Tongue (tissue), 3 donors: ENCODE data around the gene SPIC. TPM values are rescaled to one million over a fixed set of nuclear protein-coding genes. Genes with fewer than 3 reads are reported as not detected.
A peak's percentile ranks its signal among the peaks of the same experiment; 100 is the strongest.

Source experiments
- DNase-seq: peaks from one replicate; pipeline ENCODE4 v3.0.0-alpha.2; 2015
- small RNA-seq: library from RNA; depleted of rRNA; stranded (forward); fragments of <200 nt; gene quantifications from one replicate; pipeline ENCODE3, GENCODE V24; 2014; ENCODE audit warnings: low replicate concordance
- total RNA-seq: library from RNA; depleted of rRNA; stranded (reverse); fragments of >200 nt; gene quantifications from one replicate; pipeline ENCODE4 v1.2.3, GENCODE V29; 2014

SPIC gene
- total RNA-seq, 1 donor from 2014 or later, result not detected

- no peak for DNase-seq
Measured at GRCh38 chr12:101536069-101536674, 61.0 kb downstream of the SPIC start.

Small RNA genes lying within 50 kb of the gene (small RNA-seq; reads per million reads assigned to genes)
- not detected for gene RF00019
- not detected for gene RNA5SP367
- 0.98 reads per million, percentile 85 among the genes with 10 or more reads in this experiment for gene RNU5E-5P

Other genes starting within 250 kb of the SPIC start
- gene UTP20, start 195.2 kb upstream of the SPIC start, total RNA-seq, result 20.1 TPM
- 108 TPM for gene ARL1, start 67.6 kb upstream of the SPIC start, total RNA-seq
- gene MYBPC1, start 119.6 kb downstream of the SPIC start, total RNA-seq, result 2,862 TPM
- 30.2 TPM for gene CHPT1, start 222.3 kb downstream of the SPIC start, total RNA-seq